ENCODE data around the gene COPB2. TPM values are rescaled to one million over a fixed set of nuclear protein-coding genes. Genes with fewer than 3 reads are reported as not detected.

COPB2 gene
- total and polyA plus RNA-seq, 2 of the 8 experiments (the other 6 are each of a cell fraction or from before 2014, with no cell fraction given), result 40.3 to 119 TPM

DNA sequence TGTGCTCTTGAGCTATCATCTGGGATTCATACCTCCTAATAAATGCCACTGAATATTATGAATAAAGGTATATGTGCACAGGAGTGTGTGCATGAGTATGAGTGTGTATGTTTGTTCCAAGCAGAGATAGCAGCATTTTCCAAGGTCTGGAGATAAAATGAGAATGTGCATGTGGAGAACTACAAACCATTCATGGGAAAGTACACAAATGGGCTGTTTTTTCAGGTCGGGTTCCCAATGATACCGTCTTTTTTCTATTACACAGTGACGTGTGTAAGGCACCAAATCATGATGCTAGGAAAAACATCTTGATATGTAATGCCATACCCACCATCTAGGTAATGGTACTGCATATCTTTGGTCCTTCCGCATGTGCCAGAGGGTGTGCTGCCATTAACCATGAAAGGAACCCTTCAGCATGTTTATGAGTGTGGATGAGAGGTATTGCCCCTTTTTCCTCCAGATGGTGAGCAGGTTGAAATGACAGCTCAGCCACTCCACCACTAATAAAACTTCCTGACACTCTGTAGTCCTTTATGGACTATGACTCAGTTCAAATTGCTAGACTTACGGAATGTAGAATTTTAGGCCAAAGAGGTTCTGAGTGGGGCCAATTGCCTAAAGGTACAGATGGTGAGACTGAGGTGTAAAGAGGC lies 36.4 kb upstream of the COPB2 start:
- no peaks in the 10 kb centered on the region for H3K27me3 ChIP-seq (replicated peaks in 1 of 4; ENCODE audit: control insufficient read depth in 3 of 4, extremely low read depth in 1 of 4, insufficient read depth in 3 of 4, low read length in 3 of 4)
- H2AFZ ChIP-seq (ENCODE audit: low read length), result no peak overlapping the region
- no peak overlapping the region; a peak in 1 of 7 replicates for H3K9ac ChIP-seq (replicated peaks in 1 of 4; ENCODE audit: extremely low read depth in 1 of 4, low read depth in 3 of 4, low read length in 3 of 4)
- H2BK20ac ChIP-seq (ENCODE audit: low read length), result no peak overlapping the region
- H3K4me2 ChIP-seq (ENCODE audit: insufficient read depth in 1 of 2, low read depth in 2 of 2, low read length in 2 of 2), result no peak overlapping the region
- CTCF ChIA-PET (ENCODE audit: partially characterized antibody), result interaction anchor here (1.0 to 5.6 kb wide), 12 partner anchors 10 to 489 kb away, joined by 3 to 116 read pairs (median 6); no protein-coding TSS in a partner anchor
- H2BK15ac ChIP-seq (ENCODE audit: low read length), result no peak overlapping the region
- H3K4ac ChIP-seq (replicated peaks; ENCODE audit: insufficient read length, low read depth, low read length), result no peak overlapping the region
- no peak overlapping the region for H2BK120ac ChIP-seq (replicated peaks; ENCODE audit: low read depth, low read length)
- no peak overlapping the region for H4K5ac ChIP-seq (ENCODE audit: insufficient read length, low read depth, low read length)
- H3K27ac ChIP-seq (ENCODE audit: low read depth, low read length), result no peak overlapping the region
- WGBS, 2 experiments (ENCODE audit: extremely low coverage in 1 of 2, insufficient coverage in 1 of 2, insufficient read length in 1 of 2, insufficient replicate concordance in 2 of 2, low coverage in 1 of 2, low lambda C conversion rate in 2 of 2, missing lambda C conversion rate in 1 of 2), result 92% methylated on average over 5 of the region's 5 CpGs; no CpG with 5 or more reads in 1 of the 2 experiments
- DNase-seq (ENCODE audit: low read depth in 1 of 2, low spot score in 2 of 2) (no peak), FAIRE-seq (no peak)
- no peak overlapping the region for H3K4me3 ChIP-seq (ENCODE audit: extremely low read depth in 1 of 4, insufficient read depth in 2 of 4, low read depth in 3 of 4, low read length in 4 of 4)
- H3K23me2 ChIP-seq (ENCODE audit: low read depth, low read length), result no peaks in the 10 kb centered on the region
- H4K91ac ChIP-seq (replicated peaks; ENCODE audit: insufficient read length, low read length), result no peak overlapping the region
- no peak for TF ChIP-seq SUZ12 (IDR thresholded peaks at IDR 0.05; ENCODE audit: low read length)
- TF ChIP-seq YY1 (IDR thresholded peaks at IDR 0.05; ENCODE audit: low read depth, low read length), result no peak
- TF ChIP-seq BRCA1 (IDR thresholded peaks at IDR 0.05; ENCODE audit: low read depth, low read length), result no peak
- no peak for TF ChIP-seq BACH1 (IDR thresholded peaks at IDR 0.05; ENCODE audit: low read length)
- TF ChIP-seq JUN (IDR thresholded peaks at IDR 0.05; ENCODE audit: low read depth, low read length), result no peak
- no peak for TF ChIP-seq CBX5 (IDR thresholded peaks at IDR 0.05; ENCODE audit: low read depth, low read length)
- no peak for TF ChIP-seq CTBP2 (IDR thresholded peaks at IDR 0.05; ENCODE audit: borderline replicate concordance, insufficient read depth, insufficient read length, low read length)
- TF ChIP-seq SP1 (IDR thresholded peaks at IDR 0.05; ENCODE audit: low read depth, low read length), result no peak
- no peak for TF ChIP-seq TCF12 (IDR thresholded peaks at IDR 0.05; ENCODE audit: low read depth, low read length)
- no peak for TF ChIP-seq POLR2AphosphoS5 (IDR thresholded peaks at IDR 0.05; ENCODE audit: low read depth, low read length)
- TF ChIP-seq, protein P1, sequence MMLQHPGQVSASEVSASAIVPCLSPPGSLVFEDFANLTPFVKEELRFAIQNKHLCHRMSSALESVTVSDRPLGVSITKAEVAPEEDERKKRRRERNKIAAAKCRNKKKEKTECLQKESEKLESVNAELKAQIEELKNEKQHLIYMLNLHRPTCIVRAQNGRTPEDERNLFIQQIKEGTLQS (IDR thresholded peaks at IDR 0.05; ENCODE audit: insufficient read depth, low read depth, low read length), result no peak
- POLR2A ChIA-PET (ENCODE audit: partially characterized antibody), result no interaction called here
- H3K14ac ChIP-seq (ENCODE audit: insufficient read length), result no peak overlapping the region
- H3K18ac ChIP-seq (ENCODE audit: extremely low read depth, low read length), result no peak overlapping the region
- H3K36me3 ChIP-seq (ENCODE audit: control insufficient read depth in 2 of 4, insufficient read depth in 4 of 4, low read length in 3 of 4), result no peaks in the 10 kb centered on the region; a peak in 1 of 8 replicates
- no peaks in the 10 kb centered on the region for H3K79me2 ChIP-seq (ENCODE audit: control insufficient read depth in 1 of 2, insufficient read depth in 2 of 2, low read length in 2 of 2)
- H2BK12ac ChIP-seq (ENCODE audit: low read depth, low read length), result no peak overlapping the region
- no peak overlapping the region for H2AK5ac ChIP-seq (ENCODE audit: low read depth, low read length)
- H4K20me1 ChIP-seq (replicated peaks in 1 of 2; ENCODE audit: control insufficient read depth in 1 of 2, insufficient read depth in 2 of 2, low read length in 2 of 2), result peaks cover 0 to 2% of the 10 kb centered on the region in 2 experiments
- no peaks in the 10 kb centered on the region for H3K9me3 ChIP-seq (ENCODE audit: insufficient read depth in 2 of 2, low read depth in 1 of 2, low read length in 1 of 2)
- no peak overlapping the region for H4K8ac ChIP-seq (ENCODE audit: extremely low read depth, insufficient read depth, low read length)
- no peak overlapping the region for H2BK5ac ChIP-seq (ENCODE audit: low read depth, low read length)
- no peak overlapping the region for H3K56ac ChIP-seq (replicated peaks; ENCODE audit: insufficient read length, low read depth, low read length)
- H3K4me1 ChIP-seq (replicated peaks in 1 of 4; ENCODE audit: control insufficient read depth in 3 of 4, insufficient read depth in 4 of 4, low read length in 3 of 4), result 0 out of 7 replicates have a peak, but pooled peaks cover 0 to 3% (median 0%) of the 10 kb centered on the region in 4 experiments
- H3K79me1 ChIP-seq (ENCODE audit: low read depth, low read length), result no peaks in the 10 kb centered on the region
- H3K23ac ChIP-seq (ENCODE audit: insufficient read length), result no peak overlapping the region

Data from H1 (cell line).